Activated T-cell treated with anti-CD3 and anti-CD28 coated beads, Interleukin-2, amount 50 U/mL, for 24 hours (primary cell): ENCODE results near the gene TTLL9.

Experiments
- DNase-seq: peaks from one replicate; pipeline ENCODE4 v3.0.0-alpha.2; 2020
- H3K27ac Mint-ChIP-seq: 2 replicates; pipeline ENCODE4 v1.8.0; 2020; ENCODE audit warnings: mild to moderate bottlenecking, mixed read lengths
- H3K27me3 Mint-ChIP-seq: 2 replicates; pipeline ENCODE4 v1.8.0; 2020; ENCODE audit warnings: mixed read lengths
- H3K36me3 Mint-ChIP-seq: 2 replicates; pipeline ENCODE4 v1.8.0; 2020; ENCODE audit warnings: low read depth, mixed read lengths
- H3K4me1 Mint-ChIP-seq: 2 replicates; pipeline ENCODE4 v1.8.0; 2020; ENCODE audit warnings: low read depth, mixed read lengths
- H3K4me3 Mint-ChIP-seq: 2 replicates; pipeline ENCODE4 v1.8.0; 2020; ENCODE audit warnings: mild to moderate bottlenecking, moderate library complexity, mixed read lengths
- H3K9me3 Mint-ChIP-seq: 2 replicates; pipeline ENCODE4 v1.8.0; 2020; ENCODE audit warnings: mixed read lengths

The TTLL9 gene

GRCh38 chr20:31843881-31844280 is 26.6 kb upstream of the TTLL9 start:
- Mint-ChIP-seq H3K4me3 (no peak overlapping the region), H3K9me3 (no peaks in the 10 kb centered on the region), H3K36me3 (no peaks in the 10 kb centered on the region), H3K4me1 (no peaks in the 10 kb centered on the region), H3K27me3 (peaks cover 8% of the 10 kb centered on the region), H3K27ac (no peak overlapping the region)
- no peak for DNase-seq

- peaks cover 14% of the 10 kb centered on the region for H3K27me3 Mint-ChIP-seq
- H3K4me3 Mint-ChIP-seq, result no peak overlapping the region
- no peaks in the 10 kb centered on the region for H3K4me1 Mint-ChIP-seq
- no peaks in the 10 kb centered on the region for H3K36me3 Mint-ChIP-seq
- no peaks in the 10 kb centered on the region for H3K9me3 Mint-ChIP-seq
- no peak overlapping the region for H3K27ac Mint-ChIP-seq
- no peak for DNase-seq
These were observed 25.6 kb upstream of the TTLL9 start for GRCh38 chr20:31844737-31845299.

- no peak for DNase-seq
- Mint-ChIP-seq H3K36me3 (no peaks in the 10 kb centered on the region), H3K9me3 (no peaks in the 10 kb centered on the region), H3K4me3 (no peak within 1 kb of the TSS), H3K4me1 (no peaks in the 10 kb centered on the region), H3K27me3 (peaks cover 20% of the 10 kb centered on the region), H3K27ac (no peak within 1 kb of the TSS)
These were observed 25.1 kb upstream of the TTLL9 start, which contains the start of gene FOXS1 for GRCh38 chr20:31845300-31845863. TSS of gene FOXS1 (minus strand) at chr20:31845604. CDS start at chr20:31845542, 62 bp downstream.

GRCh38 chr20:31846793-31847138 is 23.7 kb upstream of the TTLL9 start:
- no peak overlapping the region for H3K4me3 Mint-ChIP-seq
- H3K9me3 Mint-ChIP-seq, result no peaks in the 10 kb centered on the region
- no peaks in the 10 kb centered on the region for H3K4me1 Mint-ChIP-seq
- H3K36me3 Mint-ChIP-seq, result no peaks in the 10 kb centered on the region
- H3K27me3 Mint-ChIP-seq, result peaks cover 32% of the 10 kb centered on the region
- H3K27ac Mint-ChIP-seq, result no peak overlapping the region
- DNase-seq, result no peak

- no peak overlapping the region for H3K27ac Mint-ChIP-seq
- H3K9me3 Mint-ChIP-seq, result no peaks in the 10 kb centered on the region
- DNase-seq, result no peak
- no peaks in the 10 kb centered on the region for H3K36me3 Mint-ChIP-seq
- no peak overlapping the region for H3K4me3 Mint-ChIP-seq
- no peaks in the 10 kb centered on the region for H3K4me1 Mint-ChIP-seq
- peaks cover 36% of the 10 kb centered on the region for H3K27me3 Mint-ChIP-seq
These were observed 22.1 kb upstream of the TTLL9 start for GRCh38 chr20:31848088-31848999.

- no peak overlapping the region for H3K27ac Mint-ChIP-seq
- no peaks in the 10 kb centered on the region for H3K4me1 Mint-ChIP-seq
- H3K36me3 Mint-ChIP-seq, result no peaks in the 10 kb centered on the region
- DNase-seq, result no peak
- peaks cover 36% of the 10 kb centered on the region for H3K27me3 Mint-ChIP-seq
- no peak overlapping the region for H3K4me3 Mint-ChIP-seq
- H3K9me3 Mint-ChIP-seq, result no peaks in the 10 kb centered on the region
These were observed 21.0 kb upstream of the TTLL9 start for GRCh38 chr20:31849306-31849930.

- peaks cover 36% of the 10 kb centered on the region for H3K27me3 Mint-ChIP-seq
- H3K36me3 Mint-ChIP-seq, result no peaks in the 10 kb centered on the region
- H3K4me1 Mint-ChIP-seq, result no peaks in the 10 kb centered on the region
- no peak for DNase-seq
- H3K9me3 Mint-ChIP-seq, result no peaks in the 10 kb centered on the region
- no peak overlapping the region for H3K27ac Mint-ChIP-seq
- no peak overlapping the region for H3K4me3 Mint-ChIP-seq
These were observed 19.0 kb upstream of the TTLL9 start for GRCh38 chr20:31851240-31851955.

GRCh38 chr20:31853481-31853880 is 17.0 kb upstream of the TTLL9 start:
- Mint-ChIP-seq H3K36me3 (no peaks in the 10 kb centered on the region), H3K9me3 (no peaks in the 10 kb centered on the region), H3K4me3 (no peak overlapping the region), H3K4me1 (no peaks in the 10 kb centered on the region), H3K27me3 (peaks cover 36% of the 10 kb centered on the region), H3K27ac (no peak overlapping the region)
- DNase-seq, result no peak

- Mint-ChIP-seq H3K9me3 (no peaks in the 10 kb centered on the region), H3K4me1 (peaks cover 1% of the 10 kb centered on the region), H3K27ac (no peak overlapping the region), H3K36me3 (no peaks in the 10 kb centered on the region), H3K4me3 (no peak overlapping the region), H3K27me3 (peaks cover 32% of the 10 kb centered on the region)
- no peak for DNase-seq
These were observed 13.9 kb upstream of the TTLL9 start for GRCh38 chr20:31856516-31856915.

GRCh38 chr20:31857861-31858759 is 12.3 kb upstream of the TTLL9 start:
- no peak overlapping the region for H3K4me3 Mint-ChIP-seq
- peaks cover 5% of the 10 kb centered on the region for H3K4me1 Mint-ChIP-seq
- H3K27me3 Mint-ChIP-seq, result peaks cover 33% of the 10 kb centered on the region
- no peak for DNase-seq
- no peak overlapping the region for H3K27ac Mint-ChIP-seq
- H3K9me3 Mint-ChIP-seq, result no peaks in the 10 kb centered on the region
- H3K36me3 Mint-ChIP-seq, result no peaks in the 10 kb centered on the region

GRCh38 chr20:31858760-31859083 is 11.7 kb upstream of the TTLL9 start:
- Mint-ChIP-seq H3K36me3 (no peaks in the 10 kb centered on the region), H3K4me3 (no peak overlapping the region)
- no peak for DNase-seq

GRCh38 chr20:31859266-31859997 is 11.0 kb upstream of the TTLL9 start:
- no peak overlapping the region for H3K27ac Mint-ChIP-seq
- H3K4me3 Mint-ChIP-seq, result no peak overlapping the region
- no peaks in the 10 kb centered on the region for H3K36me3 Mint-ChIP-seq
- H3K9me3 Mint-ChIP-seq, result no peaks in the 10 kb centered on the region
- H3K4me1 Mint-ChIP-seq, result peaks cover 5% of the 10 kb centered on the region
- DNase-seq, result no peak
- H3K27me3 Mint-ChIP-seq, result peaks cover 33% of the 10 kb centered on the region

More at GRCh38 chr20:31858760-31859083, 11.7 kb upstream of the TTLL9 start:
- H3K27me3 Mint-ChIP-seq, result peaks cover 33% of the 10 kb centered on the region
- no peak overlapping the region for H3K27ac Mint-ChIP-seq
- peaks cover 5% of the 10 kb centered on the region for H3K4me1 Mint-ChIP-seq
- H3K9me3 Mint-ChIP-seq, result no peaks in the 10 kb centered on the region

- Mint-ChIP-seq H3K27me3 (peaks cover 33% of the 10 kb centered on the region), H3K27ac (no peak overlapping the region), H3K4me1 (peaks cover 5% of the 10 kb centered on the region), H3K4me3 (no peak overlapping the region), H3K36me3 (no peaks in the 10 kb centered on the region), H3K9me3 (no peaks in the 10 kb centered on the region)
- no peak for DNase-seq
These were observed 10.4 kb upstream of the TTLL9 start for GRCh38 chr20:31859998-31860380.
